ENCODE results near the gene CADM4. TPM values are rescaled to one million over a fixed set of nuclear protein-coding genes. Genes with fewer than 3 reads are reported as not detected.

CADM4 gene
- total RNA-seq, 1 donor from 2014 or later = 13.4 TPM

- DNase-seq (ENCODE audit: low read depth) (no peak), FAIRE-seq (no peak)
- Histone ChIP-seq H3K36me3 (ENCODE audit: control insufficient read depth, insufficient read depth, low read length) (peaks cover 30% of the 10 kb centered on the region), H3K27me3 (ENCODE audit: control insufficient read depth, insufficient read depth, low read length) (no peaks in the 10 kb centered on the region), H3K4me3 (ENCODE audit: low read depth, low read length) (peak overlapping the region; percentile 71)
- TF ChIP-seq CTCF (IDR thresholded peaks at IDR 0.05; ENCODE audit: insufficient read depth, low read length, severe bottlenecking) = no peak
Observed at GRCh38 chr19:43595605-43595998, 44.0 kb downstream of the CADM4 start.

GRCh38 chr19:43594710-43595604, 44.7 kb downstream of the CADM4 start:
- Histone ChIP-seq H3K27me3 (ENCODE audit: control insufficient read depth, insufficient read depth, low read length) (no peaks in the 10 kb centered on the region), H3K36me3 (ENCODE audit: control insufficient read depth, insufficient read depth, low read length) (peaks cover 30% of the 10 kb centered on the region), H3K4me3 (ENCODE audit: low read depth, low read length) (peak overlapping the region; percentile 71)
- peak; percentile 48 for DNase-seq (ENCODE audit: low read depth)
- TF ChIP-seq CTCF (IDR thresholded peaks at IDR 0.05; ENCODE audit: insufficient read depth, low read length, severe bottlenecking) = peak; percentile 97
- no peak for FAIRE-seq

GRCh38 chr19:43594081-43594697, 45.5 kb downstream of the CADM4 start:
- DNase-seq (ENCODE audit: low read depth) = no peak
- peak overlapping the region; percentile 71 for H3K4me3 ChIP-seq (ENCODE audit: low read depth, low read length)
- no peaks in the 10 kb centered on the region for H3K27me3 ChIP-seq (ENCODE audit: control insufficient read depth, insufficient read depth, low read length)
- peaks cover 26% of the 10 kb centered on the region for H3K36me3 ChIP-seq (ENCODE audit: control insufficient read depth, insufficient read depth, low read length)
- FAIRE-seq = no peak
- no peak for TF ChIP-seq CTCF (IDR thresholded peaks at IDR 0.05; ENCODE audit: insufficient read depth, low read length, severe bottlenecking)

- DNase-seq (ENCODE audit: low read depth) (no peak), FAIRE-seq (no peak)
- Histone ChIP-seq H3K36me3 (ENCODE audit: control insufficient read depth, insufficient read depth, low read length) (peaks cover 19% of the 10 kb centered on the region), H3K4me3 (ENCODE audit: low read depth, low read length) (no peak overlapping the region), H3K27me3 (ENCODE audit: control insufficient read depth, insufficient read depth, low read length) (no peaks in the 10 kb centered on the region)
- no peak for TF ChIP-seq CTCF (IDR thresholded peaks at IDR 0.05; ENCODE audit: insufficient read depth, low read length, severe bottlenecking)
Observed at GRCh38 chr19:43592800-43593350, 46.8 kb downstream of the CADM4 start.

- no peak for DNase-seq (ENCODE audit: low read depth)
- Histone ChIP-seq H3K4me3 (ENCODE audit: low read depth, low read length) (no peak overlapping the region), H3K27me3 (ENCODE audit: control insufficient read depth, insufficient read depth, low read length) (no peaks in the 10 kb centered on the region), H3K36me3 (ENCODE audit: control insufficient read depth, insufficient read depth, low read length) (peaks cover 19% of the 10 kb centered on the region)
- FAIRE-seq = no peak
- no peak for TF ChIP-seq CTCF (IDR thresholded peaks at IDR 0.05; ENCODE audit: insufficient read depth, low read length, severe bottlenecking)
Observed at GRCh38 chr19:43591904-43592772, 47.5 kb downstream of the CADM4 start.

Measured in bronchial epithelial cell (primary cell).